DOHH2 (cell line): ENCODE data around the gene RGCC.

ENCODE experiments used
- H3F3A ChIP-seq: fragments of 200-600 bp; sonication (generic), shearing (Covaris generic); 2 replicates; pipeline ENCODE4 v1.6.0; 2016; ENCODE audit warnings: antibody characterized with exemption, mild to moderate bottlenecking; ENCODE audit not compliant: control insufficient read depth, insufficient read depth
- H3K27ac ChIP-seq: fragments of 200-600 bp; sonication (generic); 2 replicates; pipeline ENCODE4 v1.5.1; 2014; ENCODE audit warnings: low read depth, mild to moderate bottlenecking, low read length, moderate library complexity
- H3K27me3 ChIP-seq: fragments of 200-600 bp; sonication (generic); 2 replicates; pipeline ENCODE4 v1.6.1; 2014; ENCODE audit warnings: mild to moderate bottlenecking, low read length, mixed read lengths; ENCODE audit not compliant: control insufficient read depth
- H3K36me3 ChIP-seq: fragments of 200-600 bp; sonication (generic); 2 replicates; pipeline ENCODE4 v1.6.1; 2014; ENCODE audit warnings: mild to moderate bottlenecking, low read length, moderate library complexity, mixed read lengths; ENCODE audit not compliant: control insufficient read depth
- H3K4me1 ChIP-seq: fragments of 200-600 bp; sonication (generic); 2 replicates; pipeline ENCODE4 v1.6.1; 2014; ENCODE audit warnings: mild to moderate bottlenecking, low read length, mixed read lengths; ENCODE audit not compliant: control insufficient read depth
- H3K4me2 ChIP-seq: fragments of 200-600 bp; sonication (generic); 2 replicates; pipeline ENCODE4 v1.6.0; 2014; ENCODE audit warnings: mild to moderate bottlenecking, low read length, moderate library complexity
- H3K4me3 ChIP-seq: fragments of 200-600 bp; sonication (generic); 2 replicates; pipeline ENCODE4 v1.5.1; 2014; ENCODE audit warnings: mild to moderate bottlenecking, low read length, mixed read lengths
- H3K79me2 ChIP-seq: fragments of 200-600 bp; sonication (generic); 2 replicates; pipeline ENCODE4 v1.6.1; 2014; ENCODE audit warnings: mild to moderate bottlenecking, low read length, mixed read lengths; ENCODE audit not compliant: control insufficient read depth
- H3K9me2 ChIP-seq: fragments of 200-600 bp; sonication (generic); replicated peaks from 2 replicates; pipeline ENCODE4 v1.6.1; 2014; ENCODE audit warnings: mild to moderate bottlenecking, low read length, mixed read lengths; ENCODE audit not compliant: control insufficient read depth
- H3K9me3 ChIP-seq: fragments of 200-600 bp; sonication (generic); 2 replicates; pipeline ENCODE4 v1.6.1; 2014; ENCODE audit warnings: antibody characterized with exemption, low read length, mixed read lengths; ENCODE audit not compliant: control insufficient read depth, insufficient read depth
- H4K20me1 ChIP-seq: fragments of 200-600 bp; sonication (generic); 2 replicates; pipeline ENCODE4 v1.6.0; 2014; ENCODE audit warnings: low read depth, mild to moderate bottlenecking, antibody characterized with exemption, low read length, moderate library complexity; ENCODE audit not compliant: control insufficient read depth, insufficient read depth
- CTCF ChIP-seq: fragments of 200-600 bp; sonication (generic); IDR thresholded peaks from one replicate; pipeline ENCODE4 v1.5.1; 2014; ENCODE audit warnings: antibody characterized with exemption, mild to moderate bottlenecking, low read depth, low read length; ENCODE audit not compliant: poor library complexity, severe bottlenecking
- EZH2phosphoT487 ChIP-seq: fragments of 200-600 bp; sonication (generic); IDR thresholded peaks from 2 replicates; pipeline ENCODE4 v1.6.1; 2017; ENCODE audit warnings: borderline replicate concordance, mild to moderate bottlenecking, antibody characterized with exemption, low read length, moderate library complexity, mixed read lengths

Gene RGCC

GRCh38 chr13:41465241-41465847 lies 8.0 kb downstream of the RGCC start:
- peaks cover 92% of the 10 kb centered on the region for H3K36me3 ChIP-seq
- peak overlapping the region; percentile 94 for H3K27ac ChIP-seq
- H3F3A ChIP-seq: peaks cover 66% of the 10 kb centered on the region
- H3K9me3 ChIP-seq: no peaks in the 10 kb centered on the region
- H3K4me3 ChIP-seq: peak overlapping the region; percentile 70
- H3K4me1 ChIP-seq: peaks cover 77% of the 10 kb centered on the region
- no peaks in the 10 kb centered on the region for H4K20me1 ChIP-seq
- H3K27me3 ChIP-seq: no peaks in the 10 kb centered on the region
- TF ChIP-seq EZH2phosphoT487 (no peak), CTCF (no peak)
- H3K79me2 ChIP-seq: peaks cover 51% of the 10 kb centered on the region
- H3K4me2 ChIP-seq: peak overlapping the region; percentile 94
- H3K9me2 ChIP-seq: no peaks in the 10 kb centered on the region

- H3K9me3 ChIP-seq: no peaks in the 10 kb centered on the region
- no peaks in the 10 kb centered on the region for H3K27me3 ChIP-seq
- peaks cover 92% of the 10 kb centered on the region for H3K36me3 ChIP-seq
- H3K4me1 ChIP-seq: peaks cover 72% of the 10 kb centered on the region
- H3K9me2 ChIP-seq: no peaks in the 10 kb centered on the region
- peaks cover 66% of the 10 kb centered on the region for H3F3A ChIP-seq
- peaks cover 47% of the 10 kb centered on the region for H3K79me2 ChIP-seq
- no peaks in the 10 kb centered on the region for H4K20me1 ChIP-seq
- peak overlapping the region; percentile 94 for H3K4me2 ChIP-seq
- TF ChIP-seq EZH2phosphoT487: no peak
- no peak for TF ChIP-seq CTCF
- peak overlapping the region; percentile 94 for H3K27ac ChIP-seq
- peak overlapping the region; percentile 70 for H3K4me3 ChIP-seq
These were observed 8.6 kb downstream of the RGCC start for GRCh38 chr13:41465898-41466320.

- no peaks in the 10 kb centered on the region for H3K9me2 ChIP-seq
- peaks cover 91% of the 10 kb centered on the region for H3K36me3 ChIP-seq
- H3K4me1 ChIP-seq: peaks cover 56% of the 10 kb centered on the region
- no peak overlapping the region for H3K4me3 ChIP-seq
- H3K27ac ChIP-seq: peak overlapping the region; percentile 94
- no peaks in the 10 kb centered on the region for H4K20me1 ChIP-seq
- no peaks in the 10 kb centered on the region for H3K9me3 ChIP-seq
- H3K4me2 ChIP-seq: peak overlapping the region; percentile 94
- peaks cover 63% of the 10 kb centered on the region for H3F3A ChIP-seq
- H3K79me2 ChIP-seq: peaks cover 39% of the 10 kb centered on the region
- H3K27me3 ChIP-seq: no peaks in the 10 kb centered on the region
- peak; percentile 29 for TF ChIP-seq CTCF
- TF ChIP-seq EZH2phosphoT487: no peak
These were observed 10.1 kb downstream of the RGCC start for GRCh38 chr13:41467425-41467945.
